GM19463 (cell line): Measurements from ENCODE around the gene TRIM67.

Experiments used
- ATAC-seq: cut with Tn5 transposase; IDR thresholded peaks from one replicate; pipeline ENCODE4 v1.9.1; 2021; ENCODE audit warnings: mild to moderate bottlenecking, moderate library complexity; ENCODE audit not compliant: unreplicated experiment

TRIM67 gene

DNA sequence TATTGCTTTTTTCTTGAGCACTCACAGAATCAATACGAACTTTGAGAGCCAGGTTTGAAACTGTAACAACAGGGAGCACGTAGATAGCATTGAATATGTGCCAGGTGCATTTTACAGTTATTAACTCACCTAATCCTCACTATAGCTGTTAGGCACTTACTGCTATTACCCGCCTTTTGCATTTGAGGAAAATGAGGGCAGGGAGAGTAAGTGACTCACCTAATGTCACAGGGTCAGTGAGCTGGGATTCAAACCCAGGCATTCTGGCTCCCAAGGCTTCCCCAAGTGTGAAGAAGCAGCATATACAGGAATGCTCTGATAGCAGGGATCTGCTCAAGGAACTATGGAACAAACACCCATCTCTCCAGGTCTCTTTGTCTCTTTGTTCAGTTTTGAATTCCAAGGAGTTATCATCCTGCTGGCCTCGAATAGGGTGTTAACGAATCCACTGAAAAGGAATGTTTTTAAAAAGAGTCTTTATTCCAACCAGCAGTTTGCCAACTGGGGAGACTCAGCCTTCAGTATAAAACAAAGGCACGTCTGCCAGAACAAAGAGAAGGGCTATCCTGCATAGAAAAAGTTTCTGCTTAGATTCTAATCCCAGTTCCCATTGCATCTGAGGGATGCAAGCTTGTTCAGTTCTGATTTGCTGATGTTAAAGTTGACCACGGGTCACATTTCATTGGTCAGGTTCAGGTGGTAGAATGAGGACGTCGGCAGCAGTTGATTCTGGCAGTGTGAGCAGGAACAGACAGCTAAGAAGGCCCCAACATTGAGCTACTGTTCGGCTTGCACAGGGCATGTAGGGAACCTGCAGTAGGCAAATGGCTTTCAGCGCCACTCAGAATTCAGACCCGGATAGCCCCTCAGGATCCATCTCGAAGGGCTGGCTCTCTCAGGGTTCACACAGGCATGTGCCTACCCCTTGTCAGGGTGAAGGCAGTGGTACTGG, 22.1 kb downstream of the TRIM67 start:
- no peak for ATAC-seq

DNA sequence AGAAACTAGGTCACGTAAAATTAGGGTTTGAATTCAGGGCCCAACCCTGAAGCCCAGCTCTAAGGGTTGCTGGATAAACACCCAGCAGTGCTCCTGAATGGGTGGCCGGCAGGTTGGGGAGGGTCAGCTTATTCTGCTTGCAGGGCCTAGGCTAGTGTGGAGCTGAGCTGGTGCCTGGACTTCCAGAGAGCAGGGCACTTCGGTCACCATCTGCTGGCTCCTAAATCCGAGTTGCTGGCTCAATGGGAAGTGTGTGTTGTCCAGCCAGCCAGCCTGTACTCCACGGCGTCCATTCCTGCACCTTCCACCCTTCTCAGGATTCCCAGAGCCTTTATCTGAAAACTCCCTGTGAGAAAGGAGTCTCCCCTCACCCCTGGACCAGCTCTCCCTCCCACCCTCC, 23.0 kb downstream of the TRIM67 start:
- ATAC-seq = no peak

DNA sequence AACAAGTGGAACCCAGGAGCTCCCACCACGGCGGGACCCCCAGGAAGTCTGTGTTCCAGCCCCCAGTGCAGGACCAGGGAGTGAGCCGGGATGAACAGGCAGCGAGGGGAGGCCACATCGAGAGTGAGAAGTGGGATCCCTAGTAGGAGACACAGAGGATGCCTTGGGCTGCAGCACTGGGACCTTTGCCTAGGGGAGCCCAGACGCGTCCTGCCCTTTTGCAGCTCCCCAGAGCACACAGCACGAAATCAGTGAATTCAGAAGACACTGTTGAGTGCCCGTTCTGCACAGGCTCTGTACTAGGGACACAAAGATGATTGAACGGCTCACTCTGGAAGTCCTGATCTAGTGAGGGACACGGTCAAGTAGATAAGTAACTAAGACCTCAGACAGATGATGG, 23.5 kb downstream of the TRIM67 start:
- no peak for ATAC-seq

DNA sequence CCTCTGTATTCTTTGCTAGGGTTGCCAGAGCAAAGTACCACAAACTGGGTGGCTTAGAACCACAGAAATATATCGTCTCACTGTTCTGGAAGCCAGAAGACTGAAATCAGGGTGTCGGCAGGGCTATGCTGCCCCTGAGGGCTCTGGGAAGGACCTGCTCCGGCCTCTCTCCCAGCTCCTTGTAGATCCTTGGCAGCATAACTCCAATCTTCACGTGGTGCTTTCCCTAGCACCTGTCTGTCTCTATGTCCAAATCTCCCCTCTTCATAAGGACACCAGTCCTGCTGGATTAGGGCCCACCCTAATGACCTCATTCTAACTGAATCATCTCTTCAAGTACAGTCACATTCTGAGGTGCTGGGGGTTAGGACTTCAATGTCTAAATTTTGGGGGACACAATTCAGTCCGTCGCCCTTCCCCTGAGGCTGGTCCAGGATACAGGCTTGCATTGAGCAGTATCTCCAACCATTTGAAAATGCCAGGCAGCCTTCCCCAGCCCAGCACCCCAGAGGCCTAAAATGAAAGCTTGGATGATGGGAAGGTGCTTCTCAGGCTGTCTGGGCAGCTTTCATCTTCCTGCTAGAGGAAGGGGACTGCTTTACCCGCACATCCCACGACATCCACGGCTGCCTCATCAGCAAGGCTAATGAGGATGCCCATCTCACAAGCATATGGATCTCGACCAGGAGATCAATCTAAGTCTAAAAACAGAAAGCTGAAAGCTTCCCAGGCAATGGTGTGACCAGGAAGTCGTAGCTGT, 24.7 kb downstream of the TRIM67 start:
- no peak for ATAC-seq

DNA sequence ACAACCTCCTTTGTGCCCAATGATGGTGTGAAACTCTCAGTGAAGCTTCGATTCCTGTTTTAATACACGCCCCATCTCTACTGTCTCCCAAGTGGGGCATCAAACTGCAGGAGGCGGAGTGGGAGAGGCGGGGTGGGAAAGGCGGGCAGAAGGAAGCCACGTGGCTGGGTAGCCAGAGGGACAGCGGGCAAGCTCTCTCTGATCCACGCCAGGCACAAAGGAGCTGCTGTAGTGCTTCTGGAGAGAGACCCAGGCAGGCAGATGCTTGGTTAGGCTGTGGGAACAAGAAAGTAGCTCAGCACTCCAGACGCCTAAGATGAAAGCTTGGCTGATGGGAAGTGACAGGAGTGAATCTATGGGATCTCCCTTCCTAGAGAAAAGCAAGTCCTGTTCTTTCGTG, 25.7 kb downstream of the TRIM67 start:
- ATAC-seq = no peak

DNA sequence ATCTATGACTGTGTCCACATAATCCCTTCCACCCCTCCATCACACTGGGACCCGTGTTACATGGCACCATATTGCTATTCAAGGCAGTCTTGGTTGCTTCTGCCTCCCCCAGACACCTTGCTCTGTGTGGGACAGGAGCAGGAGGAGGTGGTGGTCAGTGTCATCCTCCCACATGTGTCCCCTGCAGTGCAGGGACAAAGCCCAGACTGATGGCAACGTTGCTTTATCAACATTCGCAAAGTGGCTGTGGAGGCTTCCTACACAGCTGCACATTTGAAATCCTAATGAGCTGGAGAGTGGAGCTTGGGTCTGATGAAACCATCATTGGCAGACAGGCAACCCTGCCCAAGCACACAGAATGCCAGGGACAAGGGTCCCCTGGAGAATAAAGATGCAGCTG, 26.2 kb downstream of the TRIM67 start:
- no peak for ATAC-seq

DNA sequence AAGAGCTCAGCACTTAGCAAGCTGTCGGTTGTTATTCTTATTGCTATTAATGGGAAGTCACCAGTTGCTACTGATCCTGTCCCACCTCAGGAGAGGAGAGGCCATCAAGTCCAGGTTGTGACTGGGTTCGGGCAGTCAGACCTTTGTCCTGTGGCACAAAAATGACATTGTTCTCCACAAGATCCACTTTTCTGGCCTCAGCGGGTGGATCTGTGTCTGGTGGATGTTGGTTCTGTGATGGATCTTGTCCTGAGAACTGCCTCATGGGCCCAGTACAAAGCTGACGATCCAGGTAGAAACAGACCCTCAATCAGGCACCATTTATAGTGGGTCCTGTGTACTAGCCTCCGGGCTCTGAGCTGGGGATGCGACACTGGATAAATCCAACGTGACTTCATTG, 26.9 kb downstream of the TRIM67 start:
- no peak for ATAC-seq

DNA sequence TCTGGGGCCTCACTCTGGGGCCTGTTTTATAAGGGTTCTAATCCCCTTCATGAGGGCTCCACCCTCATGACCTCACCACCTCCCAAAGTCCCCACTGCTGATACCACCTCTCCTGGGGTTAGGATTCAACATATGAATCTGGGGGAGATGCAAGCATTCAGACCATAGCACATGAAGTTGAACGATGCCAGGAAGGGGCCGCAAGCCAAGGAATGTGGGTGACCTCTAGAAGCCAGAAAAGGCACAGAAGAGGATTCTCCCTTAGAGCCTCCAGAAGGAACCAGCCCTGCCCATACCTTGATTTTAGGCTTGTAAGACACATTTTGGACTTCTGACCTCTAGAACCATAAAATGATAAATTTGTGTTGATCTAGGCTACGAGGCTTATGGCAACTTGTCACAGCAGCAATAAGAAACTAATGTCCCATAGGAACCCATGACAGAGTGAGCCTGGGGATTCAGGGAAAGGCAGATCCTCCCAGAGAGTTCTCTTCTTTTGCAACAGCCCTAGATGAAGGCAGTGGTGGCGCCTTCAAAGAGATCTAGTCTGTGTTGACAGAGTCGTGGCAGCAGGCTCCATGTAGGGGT, 27.9 kb downstream of the TRIM67 start:
- no peak for ATAC-seq

DNA sequence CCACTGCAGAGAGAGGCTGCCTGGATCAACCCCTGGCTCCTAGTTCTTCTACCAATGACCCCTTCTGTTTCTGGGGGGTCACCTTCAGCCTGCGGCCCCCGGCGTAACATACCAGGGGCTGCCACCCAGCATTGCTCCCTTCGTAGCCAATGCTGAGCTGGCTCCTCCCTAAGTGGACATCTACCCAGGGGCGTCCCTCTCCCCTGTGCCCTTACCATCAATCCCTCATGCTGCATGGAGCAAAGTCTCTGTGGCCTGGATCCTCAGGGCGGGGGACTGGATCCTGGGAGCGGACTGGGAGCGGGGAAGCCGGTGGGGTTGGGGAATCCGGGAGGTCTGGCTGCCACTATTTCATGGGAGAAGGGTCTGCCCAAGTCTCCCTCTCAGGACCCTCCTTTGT, 28.6 kb downstream of the TRIM67 start:
- ATAC-seq = no peak

DNA sequence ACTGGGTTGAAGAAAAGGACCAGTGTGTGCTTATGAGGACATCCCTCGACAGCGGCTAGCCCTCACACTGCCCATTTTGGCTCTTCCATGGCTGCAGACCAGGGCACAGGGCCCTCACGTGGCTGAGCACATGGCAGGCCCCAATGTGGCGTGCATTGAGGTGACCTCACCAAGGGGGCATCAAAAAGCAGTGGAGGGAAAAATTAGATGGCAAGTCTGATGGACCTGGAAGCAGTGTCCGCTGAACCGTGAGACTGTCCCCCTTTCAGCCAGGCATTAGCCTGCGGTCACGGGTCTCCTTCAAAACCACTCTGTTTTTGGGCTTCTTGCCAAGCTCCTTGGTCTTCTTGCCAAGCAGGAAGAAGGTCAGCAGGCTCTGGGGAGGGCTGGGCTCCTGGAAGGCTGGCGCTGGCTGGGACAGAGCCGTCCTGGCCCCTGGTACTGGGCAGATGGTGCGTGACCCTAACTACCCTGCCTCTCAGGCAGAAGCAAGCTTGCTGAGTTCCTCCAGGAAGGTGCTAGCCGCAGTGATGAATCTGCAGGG, 30.8 kb downstream of the TRIM67 start:
- ATAC-seq = no peak

DNA sequence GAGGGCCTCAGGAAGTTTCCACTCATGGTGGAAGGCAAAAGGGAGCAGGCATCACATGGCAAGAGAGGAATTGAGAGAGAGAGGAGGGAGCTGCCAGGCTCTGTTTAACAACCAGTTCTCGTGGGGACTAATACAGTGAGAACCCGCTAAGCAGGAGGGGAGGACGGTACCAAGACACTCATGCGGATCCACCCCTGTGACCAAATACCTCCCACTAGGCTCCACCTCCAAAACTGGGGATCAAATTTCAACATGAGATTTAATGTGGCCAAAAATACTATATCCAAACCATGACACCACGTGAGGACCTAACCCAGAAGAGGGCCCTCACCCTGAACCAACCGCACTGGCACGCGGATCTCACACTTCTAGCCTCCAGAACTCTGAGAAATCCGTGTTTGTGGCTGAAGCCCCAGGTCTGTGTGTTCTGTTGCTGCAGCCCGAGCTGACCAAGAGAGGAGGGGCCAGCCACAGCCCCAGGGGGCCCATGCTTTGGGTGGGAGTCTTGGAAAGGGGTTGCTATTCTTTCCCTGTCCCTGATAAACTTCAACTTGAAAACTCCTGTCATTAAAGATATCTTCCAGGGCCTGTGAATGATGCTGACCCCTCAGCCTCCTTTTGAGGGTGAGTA, 32.0 kb downstream of the TRIM67 start:
- ATAC-seq = no peak

DNA sequence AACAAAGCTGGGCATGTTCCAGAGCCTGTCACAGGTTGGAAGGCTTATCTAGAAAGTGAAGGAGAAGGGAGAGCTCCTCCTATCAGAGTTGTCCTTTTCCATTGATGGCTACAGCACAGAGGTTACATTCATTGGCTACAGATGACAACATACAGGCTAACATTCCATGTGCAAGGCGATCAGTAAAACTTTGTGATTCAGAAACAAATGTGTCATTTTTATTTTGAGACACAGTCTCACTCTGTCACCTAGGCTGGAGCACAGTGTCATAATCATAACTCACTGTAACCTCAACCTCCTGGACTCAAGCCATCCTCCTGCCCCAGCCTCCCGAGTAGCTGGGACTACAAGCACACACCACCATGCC, 32.6 kb downstream of the TRIM67 start:
- no peak for ATAC-seq

DNA sequence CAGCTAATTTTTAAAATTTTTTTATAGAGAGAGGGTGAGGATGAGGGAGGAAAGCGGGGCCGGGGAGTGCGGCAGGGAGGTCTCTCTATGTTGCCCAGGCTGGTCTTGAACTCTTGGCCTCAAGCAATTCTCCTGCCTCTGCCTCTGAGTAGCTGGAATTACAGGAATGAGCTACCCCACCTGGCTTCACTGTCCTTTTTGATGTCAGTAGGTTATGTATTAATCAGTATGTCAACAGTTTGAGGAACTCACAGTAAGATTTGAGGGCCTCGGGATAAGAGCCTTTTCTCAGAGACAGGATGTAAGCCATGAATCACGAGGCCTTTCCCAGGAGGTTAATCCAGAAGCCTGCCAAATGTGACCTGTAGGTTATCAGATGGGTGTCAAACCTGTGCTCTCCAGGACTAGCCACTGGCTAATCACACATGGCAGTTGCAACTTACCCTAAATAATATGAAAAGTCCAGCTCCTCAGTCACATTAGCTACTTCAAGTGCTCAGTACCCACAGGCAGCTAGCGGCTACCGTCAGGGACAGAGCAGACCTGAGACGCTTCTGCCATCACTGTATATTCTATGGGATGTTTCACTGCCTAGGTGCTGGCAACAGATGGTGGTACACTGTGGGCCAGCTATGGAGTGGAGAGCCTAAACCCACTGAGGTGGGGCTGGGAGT, 33.1 kb downstream of the TRIM67 start:
- ATAC-seq = no peak

DNA sequence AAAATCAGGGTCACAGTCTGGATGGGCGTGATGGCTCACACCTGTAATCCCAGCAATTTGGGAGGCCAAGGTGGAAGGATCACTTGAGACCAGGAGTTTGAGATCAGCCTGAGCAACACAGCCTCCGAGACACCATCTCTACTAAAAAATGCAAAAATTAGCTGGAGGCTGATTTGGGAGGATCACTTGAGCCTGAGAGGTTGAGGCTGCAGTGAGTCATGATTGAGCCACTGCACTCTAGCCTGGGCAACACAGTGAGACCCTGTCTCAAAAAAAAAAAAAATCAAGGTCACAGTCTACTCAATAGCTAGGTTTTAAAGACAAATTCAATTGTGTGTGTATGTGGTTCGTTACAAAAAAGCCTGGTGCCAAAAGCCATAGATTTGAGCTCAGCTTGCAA, 34.4 kb downstream of the TRIM67 start:
- ATAC-seq = no peak

DNA sequence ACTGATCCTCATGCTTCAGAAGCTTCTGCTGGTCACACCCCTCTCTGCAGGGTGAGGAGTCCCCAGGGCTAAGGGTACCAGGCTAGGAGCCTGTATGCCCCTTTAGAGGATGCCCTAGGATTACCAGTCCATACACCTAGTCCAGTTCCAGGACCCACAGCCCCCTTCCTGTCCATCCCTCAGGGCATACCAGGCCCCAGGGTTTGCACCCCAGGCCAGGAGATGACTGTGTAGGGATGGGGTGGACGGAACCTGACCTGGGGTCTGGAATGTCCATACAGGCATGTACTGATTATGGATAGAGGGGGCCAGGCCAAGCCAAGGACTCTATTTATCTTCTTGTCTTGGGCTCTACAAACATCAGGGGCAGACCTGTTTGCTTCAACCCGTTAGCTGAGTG, 34.9 kb downstream of the TRIM67 start:
- ATAC-seq = no peak

DNA sequence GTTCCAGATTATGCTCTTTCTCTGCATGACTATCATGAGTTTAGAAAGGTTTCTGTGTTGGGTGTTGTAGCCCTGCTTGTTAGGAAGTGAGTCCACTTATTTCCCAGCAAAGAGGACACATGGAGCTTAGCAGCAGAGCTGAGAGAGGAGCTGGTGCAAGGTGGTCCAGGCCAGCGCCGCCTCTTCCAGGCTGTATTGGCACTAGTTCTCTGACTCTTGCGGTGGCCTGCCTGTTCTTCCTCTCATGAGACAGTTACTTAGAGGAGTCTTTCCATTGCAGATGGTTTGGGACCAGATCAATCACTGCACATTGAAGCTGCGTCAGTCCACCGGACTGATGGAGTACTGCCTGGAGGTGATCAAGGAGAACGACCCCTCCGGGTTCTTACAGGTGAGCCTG, 38.0 kb downstream of the TRIM67 start:
- ATAC-seq = no peak

DNA sequence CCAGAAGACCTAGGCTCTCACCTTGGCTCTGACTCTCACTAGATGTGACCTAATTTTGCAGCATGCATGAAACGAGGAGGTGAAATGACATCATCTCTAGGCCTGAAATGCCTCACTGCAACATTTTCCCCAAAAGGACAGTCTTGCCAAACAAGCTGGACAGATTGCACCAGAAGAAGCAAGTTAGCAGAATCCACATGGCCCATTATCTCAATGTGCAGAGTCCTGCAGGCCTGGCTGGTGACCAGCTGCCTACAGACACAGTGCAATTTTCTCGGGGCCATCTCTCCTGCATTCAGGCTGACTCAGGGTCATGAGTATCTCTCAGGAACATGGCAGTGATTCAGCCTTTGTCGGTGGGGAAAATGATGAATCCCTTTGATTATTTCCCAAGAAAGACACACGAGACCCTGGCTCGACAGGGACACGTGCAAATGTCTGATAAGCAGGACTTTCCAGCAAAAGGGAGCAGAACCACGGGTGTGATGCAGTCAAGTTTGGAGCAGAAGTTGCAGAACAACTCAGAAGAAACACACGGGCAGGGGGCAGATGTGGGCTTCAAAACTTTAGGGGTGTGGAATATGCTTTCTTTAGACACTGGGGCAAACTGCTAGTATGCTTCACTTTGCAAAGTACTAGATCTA, 38.7 kb downstream of the TRIM67 start:
- ATAC-seq = no peak

DNA sequence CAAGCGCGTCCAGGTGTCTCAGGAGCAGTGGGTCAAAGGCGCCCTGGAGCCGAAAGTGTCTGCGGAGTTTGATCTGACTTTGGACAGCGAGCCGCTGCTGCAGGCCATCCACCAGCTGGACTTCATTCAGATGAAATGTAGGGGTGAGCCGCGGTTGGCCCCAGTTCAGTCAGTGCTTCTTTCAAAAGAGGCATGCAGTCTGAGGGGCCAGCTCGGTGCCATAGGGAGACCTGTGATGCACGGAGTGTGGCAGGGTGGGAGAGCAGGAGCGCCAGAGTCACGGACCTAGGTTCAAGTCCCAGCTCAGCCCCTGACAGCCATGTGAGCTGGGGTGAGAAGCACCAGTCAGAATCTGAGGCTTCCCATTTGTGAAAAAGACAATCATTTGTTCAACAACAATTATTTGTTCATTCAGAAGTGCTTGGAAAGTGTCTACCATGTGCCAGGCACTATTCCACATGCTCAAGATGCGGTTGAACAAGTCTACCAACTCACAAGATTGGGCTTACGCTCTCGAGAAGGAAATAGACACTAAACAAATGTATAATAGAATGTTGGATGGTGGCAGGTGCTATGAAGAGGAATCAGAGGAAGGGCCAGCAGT, 39.6 kb downstream of the TRIM67 start:
- ATAC-seq = no peak

DNA sequence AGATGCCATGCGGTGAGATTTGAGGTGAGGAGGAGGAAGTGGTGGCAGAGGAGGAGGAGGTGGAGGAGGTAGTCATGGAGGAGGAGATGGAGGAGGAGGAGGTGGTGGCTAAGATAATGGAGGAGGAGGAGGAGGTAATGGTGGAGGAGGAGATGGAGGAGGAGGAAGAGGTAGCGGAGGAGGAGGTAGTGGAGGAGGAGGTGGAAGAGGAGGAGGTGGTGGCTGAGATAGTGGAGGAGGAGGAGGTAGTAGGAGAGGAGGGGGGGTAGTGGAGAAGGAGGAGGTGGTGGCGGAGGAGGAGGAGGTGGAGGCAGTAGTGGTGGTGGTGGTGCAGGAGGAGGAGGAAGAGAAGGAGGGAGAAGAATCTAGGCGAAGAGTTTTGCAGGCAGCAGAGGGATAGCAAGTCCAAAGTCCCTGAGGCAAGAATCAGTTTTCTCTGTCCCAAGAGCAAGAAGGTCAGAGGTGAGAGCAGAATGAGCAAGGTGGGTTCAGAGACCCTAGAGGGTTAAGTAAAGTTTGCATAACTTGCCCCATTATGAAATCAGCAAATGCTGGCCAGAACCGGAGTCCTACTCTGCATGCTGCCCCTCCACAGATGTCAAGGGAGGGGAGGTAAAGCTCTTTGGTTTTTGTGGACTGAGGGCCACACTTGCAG, 40.2 kb downstream of the TRIM67 start:
- ATAC-seq = no peak
